GM23338 (cell line): ENCODE data around the gene PRKCI.
"Not testable (repeated sequence)": the region's sequence is repeated elsewhere in the genome, so short reads cannot be mapped to it uniquely, and the experiment has no call there.

Experiments
- EZH2 ChIP-seq: fragments of 200-600 bp; sonication (generic); IDR thresholded peaks from one replicate; pipeline ENCODE4 v1.8.0; 2017; ENCODE audit warnings: antibody characterized with exemption, mild to moderate bottlenecking, low read depth; ENCODE audit not compliant: unreplicated experiment
- TF ChIP-seq, protein P1 (sequence below), 2 experiments: fragments of 200-600 bp in 1 of 2; sonication (generic) in 1 of 2; conservative IDR thresholded peaks; 2 replicates each; pipeline versions ENCODE4 v1.5.1 to v1.6.1; 2016 to 2017; ENCODE audit warnings: antibody characterized with exemption in 2 of 2, low read depth in 2 of 2, mild to moderate bottlenecking in 2 of 2, moderate library complexity in 1 of 2

DNA sequence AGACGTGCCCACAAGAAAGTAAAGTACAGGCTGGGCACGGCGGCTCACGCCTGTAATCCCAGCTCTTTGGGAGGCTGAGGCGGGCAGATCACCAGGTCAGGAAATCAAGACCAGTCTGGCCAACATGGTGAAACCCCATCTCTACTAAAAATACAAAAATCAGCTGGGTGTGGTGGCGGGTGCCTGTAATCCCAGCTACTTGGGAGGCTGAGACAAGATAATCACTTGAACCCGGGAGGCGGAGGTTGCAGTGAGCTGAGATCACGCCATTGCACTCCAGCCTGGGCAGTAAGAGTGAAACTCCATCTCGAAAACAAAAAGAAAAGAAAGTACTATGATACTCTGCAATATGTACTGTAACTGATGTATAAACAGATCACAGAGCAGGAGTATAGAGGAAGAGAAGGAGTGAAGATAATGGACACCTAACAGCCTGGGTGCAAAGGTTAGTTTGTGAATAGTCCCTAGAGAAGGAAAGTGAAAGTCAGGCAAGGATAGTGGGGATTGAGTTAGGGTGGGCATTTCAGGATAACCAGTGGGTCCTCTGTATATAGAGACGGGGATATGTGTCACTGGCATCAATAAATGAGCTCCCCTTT lies 16.0 kb upstream of the PRKCI start:
- TF ChIP-seq, protein P1, sequence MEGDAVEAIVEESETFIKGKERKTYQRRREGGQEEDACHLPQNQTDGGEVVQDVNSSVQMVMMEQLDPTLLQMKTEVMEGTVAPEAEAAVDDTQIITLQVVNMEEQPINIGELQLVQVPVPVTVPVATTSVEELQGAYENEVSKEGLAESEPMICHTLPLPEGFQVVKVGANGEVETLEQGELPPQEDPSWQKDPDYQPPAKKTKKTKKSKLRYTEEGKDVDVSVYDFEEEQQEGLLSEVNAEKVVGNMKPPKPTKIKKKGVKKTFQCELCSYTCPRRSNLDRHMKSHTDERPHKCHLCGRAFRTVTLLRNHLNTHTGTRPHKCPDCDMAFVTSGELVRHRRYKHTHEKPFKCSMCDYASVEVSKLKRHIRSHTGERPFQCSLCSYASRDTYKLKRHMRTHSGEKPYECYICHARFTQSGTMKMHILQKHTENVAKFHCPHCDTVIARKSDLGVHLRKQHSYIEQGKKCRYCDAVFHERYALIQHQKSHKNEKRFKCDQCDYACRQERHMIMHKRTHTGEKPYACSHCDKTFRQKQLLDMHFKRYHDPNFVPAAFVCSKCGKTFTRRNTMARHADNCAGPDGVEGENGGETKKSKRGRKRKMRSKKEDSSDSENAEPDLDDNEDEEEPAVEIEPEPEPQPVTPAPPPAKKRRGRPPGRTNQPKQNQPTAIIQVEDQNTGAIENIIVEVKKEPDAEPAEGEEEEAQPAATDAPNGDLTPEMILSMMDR (conservative IDR thresholded peaks at IDR 0.05; ENCODE audit: low read depth in 2 of 2) = not testable (repeated sequence)
- not testable (repeated sequence) for TF ChIP-seq EZH2
